Esophagus squamous epithelium (tissue), 5 donors: ENCODE results near the gene PIH1D1. TPM values are rescaled to one million over a fixed set of nuclear protein-coding genes. Genes with fewer than 3 reads are reported as not detected.

Experiments
- DNase-seq: peaks from one replicate; lab custom pipeline; 2025; lab: John Stamatoyannopoulos, UW
- H3K27ac ChIP-seq, 4 donors: fragments of 200-600 bp; sonication (generic); one replicate each; pipeline ENCODE4 v1.5.1; 2016 to 2019; ENCODE audit warnings: mild to moderate bottlenecking in 1 of 4
- H3K27me3 ChIP-seq, 4 donors: fragments of 200-600 bp; sonication (generic); 1 replicate in 3 of 4; 2 replicates in 1 of 4; pipeline versions ENCODE4 v1.5.1 to v1.6.0; 2017 to 2021; ENCODE audit warnings: antibody characterized with exemption in 1 of 4
- H3K36me3 ChIP-seq, 3 donors: fragments of 200-600 bp; sonication (generic); one replicate each; pipeline ENCODE4 v1.5.1; 2016 to 2019
- H3K4me1 ChIP-seq, 3 donors: fragments of 200-600 bp; sonication (generic); one replicate each; pipeline ENCODE4 v1.5.1; 2017 to 2019
- H3K4me3 ChIP-seq, 4 donors: fragments of 200-600 bp; sonication (generic); 1 replicate in 3 of 4; 2 replicates in 1 of 4; pipeline ENCODE4 v1.5.1; 2016 to 2019; ENCODE audit warnings: mild to moderate bottlenecking in 2 of 4, moderate library complexity in 1 of 4
- H3K9me3 ChIP-seq, 3 donors: fragments of 200-600 bp; sonication (generic); one replicate each; pipeline ENCODE4 v1.5.1; 2016 to 2019
- POLR2A ChIP-seq, 4 donors: fragments of 450-650 bp; IDR thresholded peaks; one replicate each; pipeline ENCODE4 v1.6.1; 2017; ENCODE audit warnings: antibody characterized with exemption in 4 of 4, mild to moderate bottlenecking in 4 of 4, moderate library complexity in 3 of 4
- WGBS, 2 donors: methylation state at CpG; one replicate each; pipeline ENCODE4 v1.1.5; 2018; 5-methylcytosine and 5-hydroxymethylcytosine counted together
- intact Hi-C: fragments of 100-400 bp; cut with DNase I; formaldehyde crosslinking; loops from one replicate; pipeline ENCODE4 v1.15.0; 2022
- total RNA-seq, 4 donors: library from RNA; depleted of rRNA; stranded (reverse); fragments of >200 nt; gene quantifications; one replicate each; pipeline ENCODE4 v1.1.0, GENCODE V29; 2016
- TF ChIP-seq, protein P1 (sequence below), 6 experiments: fragments of 450-650 bp in 4 of 6; fragments of 200-600 bp in 2 of 6; sonication (generic) in 2 of 6; IDR thresholded peaks; one replicate each; pipeline ENCODE4 v1.5.1; 2016 to 2019; ENCODE audit warnings: antibody characterized with exemption in 6 of 6, mild to moderate bottlenecking in 4 of 6, moderate library complexity in 4 of 6
- donor health status: DM: yes; HTN: yes; CAD: no.

Gene PIH1D1
- total RNA-seq, 4 donors from 2014 or later = 54.4 to 91.2 (median 67.2) TPM

DNA sequence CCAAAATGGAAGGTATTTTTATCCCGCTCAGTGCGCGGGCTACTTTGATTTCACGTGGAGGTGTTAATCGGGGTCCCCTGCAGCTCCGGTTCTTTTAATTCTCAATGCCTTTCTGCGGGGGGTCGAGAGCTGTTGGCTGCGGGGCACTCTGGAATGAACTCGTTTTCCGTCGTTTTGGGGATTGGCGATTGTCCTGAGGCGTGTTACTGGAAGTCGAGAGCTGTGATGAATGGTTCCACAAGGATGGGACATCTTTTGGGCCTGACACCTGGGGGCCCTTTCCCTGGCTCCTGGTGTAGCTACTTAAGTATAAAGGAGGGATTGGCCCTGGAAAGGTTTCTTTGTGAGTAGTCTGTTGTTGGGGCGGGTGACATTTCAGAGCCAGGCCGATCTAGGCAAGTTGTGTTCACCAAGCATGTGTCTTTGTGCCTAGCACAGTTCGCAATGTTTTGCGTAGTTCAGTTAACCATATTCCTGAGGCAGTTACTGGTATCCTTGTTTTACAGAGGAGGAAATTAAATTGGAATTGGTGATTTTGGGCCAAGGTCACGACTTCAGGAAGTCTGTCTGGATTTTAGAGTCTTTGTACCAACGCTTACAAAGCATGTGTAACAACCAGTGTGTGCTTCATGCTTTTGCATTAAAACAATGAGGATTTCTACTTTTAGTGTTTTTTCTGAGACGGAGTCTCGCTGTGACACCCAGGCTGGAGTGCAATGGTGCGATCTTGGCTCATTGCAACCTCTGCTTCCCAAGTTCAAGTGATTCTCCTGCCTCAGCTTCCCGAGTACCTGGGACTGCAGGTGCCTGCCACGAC is 36.6 kb upstream of the PIH1D1 start:
- intact Hi-C loops = no loop called here
- Histone ChIP-seq H3K27me3 (no peaks in the 10 kb centered on the region), H3K4me3 (peak overlapping the region; percentile 51 to 99 (median 86)), H3K36me3 (peaks cover 16 to 50% (median 31%) of the 10 kb centered on the region in 3 donors), H3K9me3 (no peaks in the 10 kb centered on the region), H3K4me1 (peaks cover 8 to 41% (median 27%) of the 10 kb centered on the region in 3 donors), H3K27ac (peak overlapping the region; percentile 80 to 98 (median 94))
- no peak for DNase-seq
- TF ChIP-seq, protein P1, sequence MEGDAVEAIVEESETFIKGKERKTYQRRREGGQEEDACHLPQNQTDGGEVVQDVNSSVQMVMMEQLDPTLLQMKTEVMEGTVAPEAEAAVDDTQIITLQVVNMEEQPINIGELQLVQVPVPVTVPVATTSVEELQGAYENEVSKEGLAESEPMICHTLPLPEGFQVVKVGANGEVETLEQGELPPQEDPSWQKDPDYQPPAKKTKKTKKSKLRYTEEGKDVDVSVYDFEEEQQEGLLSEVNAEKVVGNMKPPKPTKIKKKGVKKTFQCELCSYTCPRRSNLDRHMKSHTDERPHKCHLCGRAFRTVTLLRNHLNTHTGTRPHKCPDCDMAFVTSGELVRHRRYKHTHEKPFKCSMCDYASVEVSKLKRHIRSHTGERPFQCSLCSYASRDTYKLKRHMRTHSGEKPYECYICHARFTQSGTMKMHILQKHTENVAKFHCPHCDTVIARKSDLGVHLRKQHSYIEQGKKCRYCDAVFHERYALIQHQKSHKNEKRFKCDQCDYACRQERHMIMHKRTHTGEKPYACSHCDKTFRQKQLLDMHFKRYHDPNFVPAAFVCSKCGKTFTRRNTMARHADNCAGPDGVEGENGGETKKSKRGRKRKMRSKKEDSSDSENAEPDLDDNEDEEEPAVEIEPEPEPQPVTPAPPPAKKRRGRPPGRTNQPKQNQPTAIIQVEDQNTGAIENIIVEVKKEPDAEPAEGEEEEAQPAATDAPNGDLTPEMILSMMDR (IDR thresholded peaks at IDR 0.05) = no peak
- TF ChIP-seq POLR2A (IDR thresholded peaks at IDR 0.05) = no peak
- WGBS, 2 donors = 0 to 3% methylated on average over 18 of the region's 26 CpGs

DNA sequence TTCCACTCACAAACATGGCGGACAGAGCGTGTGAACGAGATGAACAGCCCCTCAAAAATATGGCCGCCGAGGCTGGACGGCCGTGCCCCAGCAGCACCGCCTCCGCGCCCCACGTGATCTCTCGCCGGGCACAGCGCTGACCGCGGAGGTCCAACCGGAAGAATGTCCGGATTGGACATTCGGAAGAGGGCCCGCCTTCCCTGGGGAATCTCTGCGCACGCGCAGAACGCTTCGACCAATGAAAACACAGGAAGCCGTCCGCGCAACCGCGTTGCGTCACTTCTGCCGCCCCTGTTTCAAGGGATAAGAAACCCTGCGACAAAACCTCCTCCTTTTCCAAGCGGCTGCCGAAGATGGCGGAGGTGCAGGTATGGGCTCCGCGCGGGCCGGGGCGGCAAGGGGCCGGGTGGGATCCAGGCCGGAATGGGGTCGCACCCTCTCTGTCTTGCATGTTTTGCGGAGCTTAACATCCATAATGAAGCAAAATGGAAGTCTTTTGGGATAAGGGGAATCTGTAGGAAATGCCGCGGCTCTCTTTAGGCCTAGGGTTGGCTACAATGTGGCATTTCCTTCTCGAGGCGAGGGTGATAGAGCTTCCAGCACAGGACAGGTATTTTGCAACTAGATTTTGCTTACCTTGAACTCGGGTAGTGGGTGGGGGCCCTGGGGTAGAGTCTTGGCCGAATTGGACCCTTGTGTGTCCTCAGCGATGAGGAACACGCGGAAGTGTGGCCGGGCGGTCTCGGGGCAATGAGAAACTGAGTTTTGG is 35.8 kb upstream of the PIH1D1 start, which contains the start of gene RPL13A:
TSS of gene RPL13A (plus strand) at position 332 of the 769 bp plus-strand sequence. CDS start at position 354, 22 bp downstream.
- DNase-seq = peak; percentile 95
- TF ChIP-seq, protein P1 (IDR thresholded peaks at IDR 0.05) = peak in 2 of 6 experiments; percentile 5 to 24
- peak in 3 of 4 donors; percentile 94 to 99 (median 99) for TF ChIP-seq POLR2A (IDR thresholded peaks at IDR 0.05)
- H3K36me3 ChIP-seq = peaks cover 16 to 49% (median 31%) of the 10 kb centered on the region in 3 donors
- peak within 1 kb of the TSS; percentile 51 to 99 (median 86) for H3K4me3 ChIP-seq
- WGBS, 2 donors = 0 to 1% methylated on average over 9 to 12 of the region's 57 CpGs
- no peaks in the 10 kb centered on the region for H3K9me3 ChIP-seq
- no peaks in the 10 kb centered on the region for H3K27me3 ChIP-seq
- H3K4me1 ChIP-seq = peaks cover 8 to 41% (median 27%) of the 10 kb centered on the region in 3 donors
- intact Hi-C loops = no loop called here
- peak within 1 kb of the TSS; percentile 80 to 98 (median 94) for H3K27ac ChIP-seq

GRCh38 chr19:49486710-49487276 is 35.2 kb upstream of the PIH1D1 start:
- Histone ChIP-seq H3K36me3 (peaks cover 16 to 49% (median 24%) of the 10 kb centered on the region in 3 donors), H3K27me3 (no peaks in the 10 kb centered on the region), H3K4me3 (peak overlapping the region in 3 of 4 donors; percentile 83 to 99 (median 90)), H3K27ac (peak overlapping the region; percentile 72 to 96 (median 87)), H3K9me3 (no peaks in the 10 kb centered on the region), H3K4me1 (peaks cover 8 to 39% (median 27%) of the 10 kb centered on the region in 3 donors)
- TF ChIP-seq, protein P1 (IDR thresholded peaks at IDR 0.05) = peak in 1 of 6 experiments; percentile 14
- TF ChIP-seq POLR2A (IDR thresholded peaks at IDR 0.05) = no peak
- no peak for DNase-seq
- intact Hi-C loops = no loop called here
- 74 to 94% methylated on average over 9 to 16 of the region's 23 CpGs for WGBS, 2 donors

DNA sequence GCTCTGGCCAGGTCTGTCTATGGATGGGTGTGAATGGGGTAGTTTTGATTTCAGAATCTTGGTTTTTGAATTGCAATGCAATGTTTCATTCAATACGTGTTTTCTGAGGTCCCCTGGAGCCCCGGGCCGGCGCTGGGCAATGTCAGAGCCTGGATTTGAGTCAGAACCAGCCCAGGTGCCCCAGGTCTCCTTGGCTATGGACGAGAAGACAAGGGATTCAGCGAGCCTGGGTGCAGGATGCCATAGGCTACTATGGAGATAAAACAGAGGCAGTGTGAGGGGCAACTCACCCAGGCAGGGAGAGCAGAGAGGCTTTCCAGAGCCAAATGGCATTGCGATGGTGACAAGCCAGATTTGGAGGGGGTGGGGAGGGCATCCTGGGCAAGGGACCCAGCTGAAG is 34.6 kb upstream of the PIH1D1 start:
- no peak for DNase-seq
- H3K4me3 ChIP-seq = no peak overlapping the region
- no peak overlapping the region for H3K27ac ChIP-seq
- H3K4me1 ChIP-seq = peaks cover 8 to 35% (median 27%) of the 10 kb centered on the region in 3 donors
- H3K36me3 ChIP-seq = peaks cover 15 to 43% (median 18%) of the 10 kb centered on the region in 3 donors
- H3K27me3 ChIP-seq = no peaks in the 10 kb centered on the region
- 83% methylated on average over 1 of the region's 7 CpGs; no CpG with 5 or more reads in 1 of the 2 donors for whole genome bisulfite sequencing, 2 donors
- no peaks in the 10 kb centered on the region for H3K9me3 ChIP-seq
- intact Hi-C loops = no loop called here
- no peak for TF ChIP-seq POLR2A (IDR thresholded peaks at IDR 0.05)
- TF ChIP-seq, protein P1 (IDR thresholded peaks at IDR 0.05) = no peak
